Bone marrow (tissue), 2 donors: ENCODE results near the gene AHCYL1.
"Not testable (repeated sequence)": the region's sequence is repeated elsewhere in the genome, so short reads cannot be mapped to it uniquely, and the experiment has no call there.

Experiments
- DNase-seq, 2 donors: peaks; one replicate each; lab custom pipeline; 2025; lab: John Stamatoyannopoulos, UW

AHCYL1 gene

GRCh38 chr1:109984456-109985246, at the start of gene AHCYL1:
Gene AHCYL1, plus strand, starts transcription at chr1:109984765. Its CDS starts 288 bp downstream, at chr1:109985053.
- DNase-seq, result peak; percentile 89 to 98

GRCh38 chr1:109935451-109935900, 49.1 kb upstream of the AHCYL1 start:
- DNase-seq, result no peak

- DNase-seq, result no peak
Observed at GRCh38 chr1:109937738-109938137, 46.8 kb upstream of the AHCYL1 start.

GRCh38 chr1:109938556-109938955, 46.0 kb upstream of the AHCYL1 start:
- no peak for DNase-seq

GRCh38 chr1:109942434-109942833, 42.1 kb upstream of the AHCYL1 start:
- DNase-seq, result no peak

GRCh38 chr1:109944541-109944940, 40.0 kb upstream of the AHCYL1 start:
- no peak for DNase-seq

GRCh38 chr1:109946511-109946910, 38.1 kb upstream of the AHCYL1 start:
- DNase-seq, result no peak

GRCh38 chr1:109947582-109948284, 36.8 kb upstream of the AHCYL1 start:
- DNase-seq, result no peak

GRCh38 chr1:109948285-109948630, 36.3 kb upstream of the AHCYL1 start:
- no peak for DNase-seq

- no peak for DNase-seq
Observed at GRCh38 chr1:109950038-109950437, 34.5 kb upstream of the AHCYL1 start.

- no peak for DNase-seq
Observed at GRCh38 chr1:109950509-109950908, 34.1 kb upstream of the AHCYL1 start.

GRCh38 chr1:109951501-109951900, 33.1 kb upstream of the AHCYL1 start:
- not testable (repeated sequence) for DNase-seq

- no peak for DNase-seq
Observed at GRCh38 chr1:109954041-109954512, 30.5 kb upstream of the AHCYL1 start.

- no peak for DNase-seq
Observed at GRCh38 chr1:109959632-109959973, 25.0 kb upstream of the AHCYL1 start.

- no peak for DNase-seq
Observed at GRCh38 chr1:109959974-109960744, 24.4 kb upstream of the AHCYL1 start.

- DNase-seq, result no peak
Observed at GRCh38 chr1:109960745-109961094, 23.8 kb upstream of the AHCYL1 start.

- DNase-seq, result no peak
Observed at GRCh38 chr1:109963864-109964263, 20.7 kb upstream of the AHCYL1 start.

- DNase-seq, result no peak
Observed at GRCh38 chr1:109969146-109969829, 15.3 kb upstream of the AHCYL1 start.

- no peak for DNase-seq
Observed at GRCh38 chr1:109969907-109970306, 14.7 kb upstream of the AHCYL1 start.

GRCh38 chr1:109971559-109971958, 13.0 kb upstream of the AHCYL1 start:
- DNase-seq, result peak in 1 of 2 donors; percentile 14

GRCh38 chr1:109974191-109974590, 10.4 kb upstream of the AHCYL1 start:
- DNase-seq, result no peak

GRCh38 chr1:109975718-109976117, 8.8 kb upstream of the AHCYL1 start:
- no peak for DNase-seq
